Esophagus squamous epithelium (tissue), 5 donors: ENCODE results near the gene GALK2. TPM values are rescaled to one million over a fixed set of nuclear protein-coding genes. Genes with fewer than 3 reads are reported as not detected.

Experiments
- DNase-seq: peaks from one replicate; lab custom pipeline; 2025; lab: John Stamatoyannopoulos, UW
- H3K27ac ChIP-seq, 4 donors: fragments of 200-600 bp; sonication (generic); one replicate each; pipeline ENCODE4 v1.5.1; 2016 to 2019; ENCODE audit warnings: mild to moderate bottlenecking in 1 of 4
- H3K27me3 ChIP-seq, 4 donors: fragments of 200-600 bp; sonication (generic); 1 replicate in 3 of 4; 2 replicates in 1 of 4; pipeline versions ENCODE4 v1.5.1 to v1.6.0; 2017 to 2021; ENCODE audit warnings: antibody characterized with exemption in 1 of 4
- H3K36me3 ChIP-seq, 3 donors: fragments of 200-600 bp; sonication (generic); one replicate each; pipeline ENCODE4 v1.5.1; 2016 to 2019
- H3K4me1 ChIP-seq, 3 donors: fragments of 200-600 bp; sonication (generic); one replicate each; pipeline ENCODE4 v1.5.1; 2017 to 2019
- H3K4me3 ChIP-seq, 4 donors: fragments of 200-600 bp; sonication (generic); 1 replicate in 3 of 4; 2 replicates in 1 of 4; pipeline ENCODE4 v1.5.1; 2016 to 2019; ENCODE audit warnings: mild to moderate bottlenecking in 2 of 4, moderate library complexity in 1 of 4
- H3K9me3 ChIP-seq, 3 donors: fragments of 200-600 bp; sonication (generic); one replicate each; pipeline ENCODE4 v1.5.1; 2016 to 2019
- POLR2A ChIP-seq, 4 donors: fragments of 450-650 bp; IDR thresholded peaks; one replicate each; pipeline ENCODE4 v1.6.1; 2017; ENCODE audit warnings: antibody characterized with exemption in 4 of 4, mild to moderate bottlenecking in 4 of 4, moderate library complexity in 3 of 4
- WGBS, 2 donors: methylation state at CpG; one replicate each; pipeline ENCODE4 v1.1.5; 2018; 5-methylcytosine and 5-hydroxymethylcytosine counted together
- intact Hi-C: fragments of 100-400 bp; cut with DNase I; formaldehyde crosslinking; loops from one replicate; pipeline ENCODE4 v1.15.0; 2022
- small RNA-seq, 4 donors: library from RNA; depleted of rRNA; stranded (forward); fragments of <200 nt; gene quantifications; one replicate each; pipeline ENCODE3, GENCODE V24; 2016
- total RNA-seq, 4 donors: library from RNA; depleted of rRNA; stranded (reverse); fragments of >200 nt; gene quantifications; one replicate each; pipeline ENCODE4 v1.1.0, GENCODE V29; 2016
- TF ChIP-seq, protein P1 (sequence below), 6 experiments: fragments of 450-650 bp in 4 of 6; fragments of 200-600 bp in 2 of 6; sonication (generic) in 2 of 6; IDR thresholded peaks; one replicate each; pipeline ENCODE4 v1.5.1; 2016 to 2019; ENCODE audit warnings: antibody characterized with exemption in 6 of 6, mild to moderate bottlenecking in 4 of 6, moderate library complexity in 4 of 6
- donor health status: DM: yes; HTN: yes; CAD: no.

GALK2 gene
- total RNA-seq, 4 donors from 2014 or later = 7.2 to 30.5 (median 21.4) TPM

DNA sequence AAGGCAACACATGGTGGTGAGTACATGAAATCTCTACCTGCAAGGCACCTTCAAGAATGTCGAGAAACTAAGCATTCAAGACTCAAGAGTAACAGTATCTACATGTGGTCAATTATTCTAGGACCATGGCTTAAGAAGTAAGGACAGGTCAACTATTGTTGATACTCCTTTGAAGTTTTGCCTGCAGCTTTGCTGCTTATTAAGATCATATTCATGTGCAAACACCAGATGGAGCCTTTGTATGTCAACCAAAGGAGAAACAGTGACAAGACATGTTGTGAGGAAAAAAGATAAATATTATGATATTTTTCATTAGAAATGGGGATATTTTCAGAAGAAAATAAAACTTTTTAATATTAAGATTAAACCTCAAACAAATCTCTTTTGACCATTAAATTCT lies 200.7 kb downstream of the GALK2 start:
- H3K27me3 ChIP-seq = no peaks in the 10 kb centered on the region
- H3K36me3 ChIP-seq = no peaks in the 10 kb centered on the region
- intact Hi-C loops = no loop called here
- 65 to 70% methylated on average over 1 of the region's 1 CpG for WGBS, 2 donors
- DNase-seq = no peak
- H3K9me3 ChIP-seq = no peaks in the 10 kb centered on the region
- TF ChIP-seq, protein P1, sequence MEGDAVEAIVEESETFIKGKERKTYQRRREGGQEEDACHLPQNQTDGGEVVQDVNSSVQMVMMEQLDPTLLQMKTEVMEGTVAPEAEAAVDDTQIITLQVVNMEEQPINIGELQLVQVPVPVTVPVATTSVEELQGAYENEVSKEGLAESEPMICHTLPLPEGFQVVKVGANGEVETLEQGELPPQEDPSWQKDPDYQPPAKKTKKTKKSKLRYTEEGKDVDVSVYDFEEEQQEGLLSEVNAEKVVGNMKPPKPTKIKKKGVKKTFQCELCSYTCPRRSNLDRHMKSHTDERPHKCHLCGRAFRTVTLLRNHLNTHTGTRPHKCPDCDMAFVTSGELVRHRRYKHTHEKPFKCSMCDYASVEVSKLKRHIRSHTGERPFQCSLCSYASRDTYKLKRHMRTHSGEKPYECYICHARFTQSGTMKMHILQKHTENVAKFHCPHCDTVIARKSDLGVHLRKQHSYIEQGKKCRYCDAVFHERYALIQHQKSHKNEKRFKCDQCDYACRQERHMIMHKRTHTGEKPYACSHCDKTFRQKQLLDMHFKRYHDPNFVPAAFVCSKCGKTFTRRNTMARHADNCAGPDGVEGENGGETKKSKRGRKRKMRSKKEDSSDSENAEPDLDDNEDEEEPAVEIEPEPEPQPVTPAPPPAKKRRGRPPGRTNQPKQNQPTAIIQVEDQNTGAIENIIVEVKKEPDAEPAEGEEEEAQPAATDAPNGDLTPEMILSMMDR (IDR thresholded peaks at IDR 0.05) = no peak
- no peak for TF ChIP-seq POLR2A (IDR thresholded peaks at IDR 0.05)
- H3K4me3 ChIP-seq = no peak overlapping the region
- H3K4me1 ChIP-seq = no peaks in the 10 kb centered on the region
- H3K27ac ChIP-seq = no peak overlapping the region

DNA sequence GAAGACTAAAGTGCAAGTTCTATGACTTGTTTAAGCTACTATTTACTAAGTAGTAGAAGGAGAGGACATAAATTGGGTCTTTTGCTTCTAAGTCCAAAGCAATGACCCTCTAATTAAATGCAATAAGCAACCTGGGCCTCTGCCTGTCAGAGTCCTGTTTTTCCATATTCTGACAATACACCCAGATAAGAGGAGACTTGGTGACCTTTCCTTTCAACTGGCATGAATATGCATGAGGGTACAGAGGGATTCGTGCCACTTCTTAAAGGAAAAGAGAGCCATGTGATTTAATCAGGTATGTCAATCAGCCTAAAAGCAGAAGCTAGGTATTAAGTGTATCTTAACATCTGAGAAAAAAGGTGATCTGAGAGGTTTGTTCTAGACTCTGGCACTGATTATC lies 202.3 kb downstream of the GALK2 start:
- DNase-seq = no peak
- Histone ChIP-seq H3K9me3 (no peaks in the 10 kb centered on the region), H3K4me1 (no peaks in the 10 kb centered on the region), H3K27me3 (no peaks in the 10 kb centered on the region), H3K27ac (no peak overlapping the region), H3K36me3 (no peaks in the 10 kb centered on the region), H3K4me3 (no peak overlapping the region)
- TF ChIP-seq, protein P1 (IDR thresholded peaks at IDR 0.05) = no peak
- TF ChIP-seq POLR2A (IDR thresholded peaks at IDR 0.05) = no peak
- intact Hi-C loops = no loop called here
- 50 to 67% methylated on average over 1 of the region's 1 CpG for WGBS, 2 donors

DNA sequence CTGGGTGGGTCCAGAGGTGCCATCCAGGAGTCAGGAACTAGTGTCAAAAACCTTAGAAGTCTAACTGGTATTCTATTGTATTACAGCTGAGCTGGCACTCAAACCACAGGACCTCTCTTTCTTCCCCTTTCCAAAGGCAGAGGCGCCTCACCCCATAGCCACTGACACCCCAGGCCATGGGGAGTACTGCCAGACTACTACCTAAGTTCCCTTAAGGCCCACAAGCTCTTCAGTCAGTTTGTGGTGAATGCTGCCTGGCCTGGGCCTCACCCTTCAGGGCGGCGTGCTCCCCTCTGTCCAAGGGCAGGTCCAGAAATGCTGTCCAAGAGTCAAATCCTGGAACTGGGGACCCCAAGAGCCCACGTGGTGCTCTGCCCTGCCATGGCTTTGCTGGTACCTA lies 209.9 kb downstream of the GALK2 start:
- no peaks in the 10 kb centered on the region for H3K4me1 ChIP-seq
- no peak overlapping the region for H3K4me3 ChIP-seq
- H3K27me3 ChIP-seq = no peaks in the 10 kb centered on the region
- intact Hi-C loops = no loop called here
- H3K36me3 ChIP-seq = no peaks in the 10 kb centered on the region
- TF ChIP-seq, protein P1 (IDR thresholded peaks at IDR 0.05) = no peak
- TF ChIP-seq POLR2A (IDR thresholded peaks at IDR 0.05) = no peak
- 12 to 40% methylated on average over 2 of the region's 4 CpGs for WGBS, 2 donors
- H3K27ac ChIP-seq = no peak overlapping the region
- H3K9me3 ChIP-seq = no peaks in the 10 kb centered on the region
- DNase-seq = no peak

DNA sequence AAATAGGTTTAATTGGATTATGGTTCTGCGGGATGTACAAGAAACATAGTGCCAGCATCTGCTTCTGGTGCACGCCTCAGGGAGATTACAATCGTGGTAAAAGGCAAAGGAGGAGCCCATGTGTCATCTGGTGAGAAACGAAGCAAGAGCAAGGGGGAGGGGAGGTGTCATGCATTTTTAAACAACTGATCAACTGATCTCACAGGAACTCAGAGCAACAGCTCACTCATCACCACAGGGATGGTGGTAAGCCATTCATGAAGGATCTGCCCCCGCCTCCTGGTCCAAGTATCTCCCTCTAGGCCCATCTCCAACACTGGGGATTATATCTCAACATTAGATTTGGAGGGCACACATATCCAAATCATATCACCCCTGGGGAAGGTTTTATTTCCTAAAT lies 210.9 kb downstream of the GALK2 start:
- DNase-seq = no peak

More for the DNA sequence above, 210.9 kb downstream of the GALK2 start:
- intact Hi-C loops = no loop called here
- Histone ChIP-seq H3K27ac (no peak overlapping the region), H3K9me3 (no peaks in the 10 kb centered on the region), H3K27me3 (no peaks in the 10 kb centered on the region), H3K4me1 (no peaks in the 10 kb centered on the region), H3K36me3 (no peaks in the 10 kb centered on the region), H3K4me3 (no peak overlapping the region)
- WGBS, 2 donors = 73 to 82% methylated on average over 5 of the region's 5 CpGs
- TF ChIP-seq, protein P1 (IDR thresholded peaks at IDR 0.05) = no peak
- TF ChIP-seq POLR2A (IDR thresholded peaks at IDR 0.05) = no peak

Small RNA genes within 50 kb of the gene (small RNA-seq; reads per million reads assigned to genes)
- gene MIR4716 (0 reads per million in 4 donors), gene RF00019 (0 reads per million in 4 donors), gene RN7SL307P (0 to 0.09 (median 0) reads per million in 4 donors)

Other genes starting within 250 kb of the GALK2 start
- gene SHC4, start 206.3 kb upstream of the GALK2 start, total RNA-seq = under 1 TPM in 3 of 4 donors, not detected in 1; 0.18 to 0.50 (median 0.38) TPM
- 10 to 100 TPM; 15.1 to 33.0 (median 20.3) TPM for gene SECISBP2L, start 123.8 kb upstream of the GALK2 start, total RNA-seq
- gene COPS2, start 14.6 kb upstream of the GALK2 start, total RNA-seq = 10 to 100 TPM; 37.2 to 59.5 (median 47.0) TPM